Activated naive CD8-positive, alpha-beta T cell treated with anti-CD3 and anti-CD28 coated beads, Interleukin-2, amount 50 U/mL, for 24 hours (primary cell): ENCODE measurements around the gene RPS23.
"Not testable (repeated sequence)": the region's sequence is repeated elsewhere in the genome, so short reads cannot be mapped to it uniquely, and the experiment has no call there.

Experiments
- ATAC-seq: fragments of 150-1000 bp; cut with Tn5 transposase; one replicate; pipeline ENCODE4 v1.10.0; 2021
- DNase-seq: peaks from one replicate; pipeline ENCODE4 v3.0.0; 2021
- H3K27ac Mint-ChIP-seq: one replicate; pipeline ENCODE4 v1.8.0; 2021; ENCODE audit warnings: mild to moderate bottlenecking, mixed read lengths
- H3K27me3 Mint-ChIP-seq: one replicate; pipeline ENCODE4 v1.8.0; 2021; ENCODE audit warnings: mixed read lengths
- H3K36me3 Mint-ChIP-seq: one replicate; pipeline ENCODE4 v1.8.0; 2021; ENCODE audit warnings: low read depth, mixed read lengths
- H3K4me1 Mint-ChIP-seq: one replicate; pipeline ENCODE4 v1.8.0; 2021; ENCODE audit warnings: mixed read lengths
- H3K4me3 Mint-ChIP-seq: one replicate; pipeline ENCODE4 v1.8.0; 2021; ENCODE audit warnings: mild to moderate bottlenecking, moderate library complexity, mixed read lengths
- H3K9me3 Mint-ChIP-seq: one replicate; pipeline ENCODE4 v1.8.0; 2021; ENCODE audit warnings: mixed read lengths

RPS23 gene

GRCh38 chr5:82275216-82275664 lies 2.9 kb downstream of the RPS23 start:
- DNase-seq (no peak), ATAC-seq (no peak)
- Mint-ChIP-seq H3K9me3 (no peaks in the 10 kb centered on the region), H3K36me3 (peaks cover 68% of the 10 kb centered on the region), H3K4me1 (peaks cover 60% of the 10 kb centered on the region), H3K27ac (peak overlapping the region; percentile 81), H3K4me3 (peak overlapping the region; percentile 93), H3K27me3 (no peaks in the 10 kb centered on the region)

GRCh38 chr5:82274343-82275211 lies 3.6 kb downstream of the RPS23 start:
- Mint-ChIP-seq H3K4me1 (peaks cover 53% of the 10 kb centered on the region), H3K4me3 (peak overlapping the region; percentile 93)

DNA sequence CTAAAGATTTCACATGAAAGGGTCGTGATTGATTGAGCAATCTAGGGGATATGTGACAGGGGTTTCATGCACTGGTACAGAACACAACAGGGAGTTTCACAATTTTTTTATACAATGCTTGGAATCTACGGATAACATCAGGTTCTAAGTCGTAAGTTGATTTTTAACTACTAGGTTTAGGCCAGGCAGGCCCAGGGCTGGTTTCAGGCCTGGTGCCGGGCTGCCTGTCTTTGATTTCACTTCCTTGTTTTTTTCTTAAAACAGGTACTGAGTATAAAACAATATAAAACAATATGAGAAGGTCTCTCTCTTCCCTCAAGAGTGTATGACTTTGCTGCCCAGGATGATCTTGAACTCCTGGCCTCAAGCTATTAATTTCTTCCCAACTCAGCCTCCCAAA lies 4.7 kb downstream of the RPS23 start:
- peaks cover 83% of the 10 kb centered on the region for H3K36me3 Mint-ChIP-seq
- H3K4me3 Mint-ChIP-seq, ATAC-seq, H3K27me3 Mint-ChIP-seq, H3K9me3 Mint-ChIP-seq, DNase-seq: not testable (repeated sequence)
- H3K27ac Mint-ChIP-seq: peak overlapping the region; percentile 55
- H3K4me1 Mint-ChIP-seq: peaks cover 47% of the 10 kb centered on the region

More at GRCh38 chr5:82274343-82275211, 3.6 kb downstream of the RPS23 start:
- no peaks in the 10 kb centered on the region for H3K27me3 Mint-ChIP-seq
- no peaks in the 10 kb centered on the region for H3K9me3 Mint-ChIP-seq
- ATAC-seq: no peak
- no peak for DNase-seq
- H3K36me3 Mint-ChIP-seq: peaks cover 74% of the 10 kb centered on the region
- H3K27ac Mint-ChIP-seq: peak overlapping the region; percentile 81

DNA sequence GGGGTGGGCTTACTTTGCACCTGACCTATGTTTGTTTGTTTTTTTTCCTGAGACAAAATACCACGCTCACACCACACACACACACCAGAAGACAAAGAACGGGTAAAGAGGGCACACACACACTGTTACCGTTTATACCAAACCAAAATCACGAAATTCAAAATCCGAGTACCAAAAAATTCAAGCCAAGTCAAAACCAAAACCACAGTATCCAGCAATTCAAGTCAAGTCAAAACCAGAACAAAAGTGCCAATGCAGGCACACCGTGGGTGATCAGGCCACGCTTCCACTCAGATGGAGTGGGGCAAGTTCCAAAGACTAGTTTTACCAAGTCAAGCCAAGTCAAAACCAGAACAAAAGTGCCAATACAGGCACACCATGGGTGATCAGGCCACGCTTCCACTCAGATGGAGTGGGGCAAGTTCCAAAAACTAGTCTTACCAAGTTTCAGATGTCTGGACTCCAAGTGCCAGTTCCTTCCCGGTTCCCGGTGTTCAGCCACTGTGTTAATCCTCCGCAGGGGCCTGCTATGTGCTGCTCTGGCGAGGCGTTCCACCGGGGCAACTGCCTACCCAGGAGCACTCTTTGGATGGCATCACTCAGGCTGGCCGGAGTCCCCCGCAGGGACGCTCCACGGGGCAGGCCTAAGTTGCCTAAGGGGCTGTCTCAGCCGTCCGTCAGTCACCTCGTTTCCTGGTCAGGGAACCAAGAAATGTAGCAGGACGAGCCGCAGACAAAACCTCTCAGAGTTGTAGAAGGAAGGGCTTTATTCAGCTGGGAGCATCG lies 5.4 kb downstream of the RPS23 start:
- DNase-seq, H3K27me3 Mint-ChIP-seq, H3K4me3 Mint-ChIP-seq, ATAC-seq, H3K9me3 Mint-ChIP-seq: not testable (repeated sequence)
- Mint-ChIP-seq H3K4me1 (peaks cover 44% of the 10 kb centered on the region), H3K36me3 (peaks cover 84% of the 10 kb centered on the region), H3K27ac (peak overlapping the region; percentile 55)

DNA sequence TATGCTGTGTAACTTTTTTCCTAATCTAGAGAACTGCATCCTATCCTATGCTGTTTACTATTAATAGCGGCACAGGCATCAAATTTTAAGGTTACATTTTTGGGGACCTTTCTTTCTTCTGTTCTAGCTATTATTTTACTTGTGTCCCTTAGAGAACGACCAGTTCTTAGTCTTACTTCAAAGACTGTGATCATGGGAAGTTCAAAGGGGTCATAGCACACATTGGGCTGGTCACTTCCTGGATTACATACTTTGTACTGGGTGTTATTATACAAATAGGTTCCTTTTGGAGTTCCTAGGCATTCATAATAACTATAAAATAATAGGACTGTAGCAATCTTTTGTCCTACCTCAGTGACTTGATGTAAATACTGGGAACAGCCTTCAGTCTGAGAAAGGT lies 8.8 kb downstream of the RPS23 start:
- not testable (repeated sequence) for H3K27ac Mint-ChIP-seq, H3K9me3 Mint-ChIP-seq, H3K27me3 Mint-ChIP-seq, ATAC-seq, H3K4me3 Mint-ChIP-seq, DNase-seq
- peaks cover 18% of the 10 kb centered on the region for H3K4me1 Mint-ChIP-seq
- H3K36me3 Mint-ChIP-seq: peaks cover 55% of the 10 kb centered on the region

DNA sequence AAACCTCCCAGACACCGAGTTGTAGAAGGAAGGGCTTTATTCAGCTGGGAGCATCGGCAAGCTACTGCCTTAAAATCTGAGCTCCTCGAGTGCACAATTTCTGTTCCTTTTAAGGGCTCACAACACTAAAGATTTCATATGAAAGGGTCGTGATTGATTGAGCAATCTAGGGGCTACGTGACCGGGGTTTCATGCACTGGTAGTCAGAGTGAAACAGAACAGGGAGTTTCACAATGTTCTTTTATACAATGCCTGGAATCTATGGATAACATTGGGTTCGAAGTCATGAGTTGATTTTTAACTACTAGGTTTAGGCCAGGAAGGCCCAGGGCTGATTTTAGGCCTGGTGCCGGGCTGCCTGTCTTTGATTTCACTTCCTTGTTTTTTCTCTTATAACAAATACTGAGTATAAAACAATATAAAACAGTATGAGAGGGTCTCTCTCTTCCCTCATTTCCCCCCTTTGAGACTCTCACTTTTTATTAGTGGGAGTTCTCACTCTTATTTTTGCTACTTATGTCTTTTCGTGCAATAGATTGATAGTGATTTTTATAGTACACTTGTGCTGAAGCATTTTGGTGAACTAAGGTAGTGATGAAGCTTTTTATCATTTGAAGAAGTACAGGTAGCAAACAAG lies 10.7 kb downstream of the RPS23 start:
- not testable (repeated sequence) for ATAC-seq, H3K27ac Mint-ChIP-seq, H3K9me3 Mint-ChIP-seq, DNase-seq, H3K27me3 Mint-ChIP-seq, H3K4me1 Mint-ChIP-seq, H3K4me3 Mint-ChIP-seq
- peaks cover 38% of the 10 kb centered on the region for H3K36me3 Mint-ChIP-seq

DNA sequence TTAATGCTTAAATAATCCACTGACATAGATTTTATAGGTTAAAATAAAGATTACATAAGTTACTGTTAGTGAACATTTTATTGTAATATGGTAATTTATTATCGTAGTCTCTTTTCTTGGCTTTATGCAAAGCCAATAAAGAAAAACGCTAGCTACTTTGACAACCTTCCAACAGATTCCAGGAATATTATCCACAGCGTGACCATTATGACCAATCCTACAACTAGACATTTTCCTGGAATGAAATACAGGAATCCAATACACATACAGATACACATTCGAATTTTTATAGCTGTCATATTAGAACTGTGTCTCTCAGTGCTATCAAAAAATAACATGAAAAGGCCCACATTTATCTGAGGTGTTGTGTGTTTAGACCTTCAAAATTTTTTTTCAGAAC lies 13.1 kb downstream of the RPS23 start:
- DNase-seq (no peak), ATAC-seq (no peak)
- no peak overlapping the region for H3K4me3 Mint-ChIP-seq
- no peak overlapping the region for H3K27ac Mint-ChIP-seq
- H3K4me1 Mint-ChIP-seq: peaks cover 2% of the 10 kb centered on the region
- H3K27me3 Mint-ChIP-seq: no peaks in the 10 kb centered on the region
- peaks cover 6% of the 10 kb centered on the region for H3K9me3 Mint-ChIP-seq
- peaks cover 27% of the 10 kb centered on the region for H3K36me3 Mint-ChIP-seq

DNA sequence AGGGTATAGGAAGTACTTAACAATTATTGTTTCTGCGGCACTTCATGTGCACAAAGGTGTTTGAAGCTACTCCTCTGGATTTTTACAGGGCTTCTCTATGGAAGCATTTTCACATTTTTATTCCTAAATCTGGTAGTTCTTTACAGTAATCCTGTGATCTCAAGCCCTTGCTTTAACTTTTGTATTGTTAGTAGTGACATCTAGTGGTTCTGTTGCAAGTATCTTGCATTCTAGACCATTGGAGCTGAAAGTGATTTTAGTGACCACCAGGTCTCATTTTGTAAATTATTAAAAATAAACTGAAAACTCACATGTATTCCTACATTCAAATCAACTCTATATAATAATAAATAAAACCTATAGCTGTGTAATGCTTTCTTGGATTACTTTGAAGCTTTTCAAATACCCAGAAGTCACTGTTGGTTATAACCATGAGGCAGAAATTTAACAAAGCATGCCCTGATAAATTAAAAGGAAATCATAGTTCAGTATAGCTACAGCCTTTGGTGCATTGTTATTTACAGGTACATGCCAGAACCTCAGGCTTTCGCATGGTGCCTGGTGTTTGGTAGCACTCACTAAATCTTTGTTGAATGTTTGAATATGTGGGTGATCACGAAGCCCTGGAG lies 18.9 kb downstream of the RPS23 start:
- Mint-ChIP-seq H3K36me3 (no peaks in the 10 kb centered on the region), H3K4me3 (no peak overlapping the region), H3K27ac (no peak overlapping the region), H3K27me3 (no peaks in the 10 kb centered on the region), H3K4me1 (no peaks in the 10 kb centered on the region), H3K9me3 (no peaks in the 10 kb centered on the region)
- DNase-seq: no peak
- ATAC-seq: no peak

DNA sequence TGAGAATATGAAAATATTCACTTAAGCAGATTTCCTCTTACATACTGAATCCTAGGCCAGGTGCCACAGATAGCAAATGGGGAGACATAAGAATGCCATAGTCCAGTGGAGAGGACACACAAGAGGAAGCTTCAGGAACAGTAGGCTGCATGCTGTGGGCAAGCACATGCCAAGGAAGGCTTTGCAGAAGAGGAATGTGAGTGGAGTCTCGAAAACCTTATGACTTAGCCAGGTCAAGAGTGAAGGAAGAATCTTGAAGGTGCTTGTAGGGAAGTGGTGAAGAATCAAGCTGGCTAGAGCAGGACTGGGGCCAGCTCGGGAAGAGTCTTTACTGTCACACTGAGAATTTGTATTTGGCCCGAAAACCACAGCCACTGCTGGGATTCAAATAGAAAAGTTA lies 20.4 kb downstream of the RPS23 start:
- Mint-ChIP-seq H3K4me1 (no peaks in the 10 kb centered on the region), H3K4me3 (no peak overlapping the region), H3K27ac (no peak overlapping the region), H3K9me3 (no peaks in the 10 kb centered on the region), H3K36me3 (peaks cover 3% of the 10 kb centered on the region), H3K27me3 (no peaks in the 10 kb centered on the region)
- DNase-seq (no peak), ATAC-seq (no peak)

- H3K27ac Mint-ChIP-seq: no peak overlapping the region
- DNase-seq (no peak), ATAC-seq (no peak)
- peaks cover 3% of the 10 kb centered on the region for H3K36me3 Mint-ChIP-seq
- H3K4me3 Mint-ChIP-seq: no peak overlapping the region
- H3K27me3 Mint-ChIP-seq: no peaks in the 10 kb centered on the region
- no peaks in the 10 kb centered on the region for H3K9me3 Mint-ChIP-seq
- H3K4me1 Mint-ChIP-seq: no peaks in the 10 kb centered on the region
These were observed 20.9 kb downstream of the RPS23 start for GRCh38 chr5:82257247-82257646.

DNA sequence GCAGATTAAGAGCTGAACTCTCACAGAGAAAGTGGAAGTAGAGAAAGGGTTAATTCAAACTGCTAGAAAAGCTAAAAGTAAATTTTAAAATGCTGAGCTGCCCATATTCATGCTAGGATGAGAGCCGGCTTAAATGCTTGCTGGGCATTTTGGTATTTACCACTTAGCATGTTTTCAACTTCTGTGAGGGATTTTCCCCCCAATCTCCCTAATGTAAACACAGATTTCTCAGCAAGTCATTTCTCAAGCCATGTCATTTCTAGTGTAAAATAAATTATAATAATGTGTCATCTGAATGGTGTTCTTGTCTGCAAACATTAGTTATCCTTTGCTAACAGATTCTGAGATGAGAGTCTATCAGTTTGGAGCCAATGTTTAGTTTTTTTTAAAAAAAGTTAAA lies 22.3 kb downstream of the RPS23 start:
- ATAC-seq (no peak), DNase-seq (no peak)
- Mint-ChIP-seq H3K27ac (no peak overlapping the region), H3K27me3 (no peaks in the 10 kb centered on the region), H3K4me1 (no peaks in the 10 kb centered on the region), H3K36me3 (peaks cover 3% of the 10 kb centered on the region), H3K4me3 (no peak overlapping the region), H3K9me3 (no peaks in the 10 kb centered on the region)

DNA sequence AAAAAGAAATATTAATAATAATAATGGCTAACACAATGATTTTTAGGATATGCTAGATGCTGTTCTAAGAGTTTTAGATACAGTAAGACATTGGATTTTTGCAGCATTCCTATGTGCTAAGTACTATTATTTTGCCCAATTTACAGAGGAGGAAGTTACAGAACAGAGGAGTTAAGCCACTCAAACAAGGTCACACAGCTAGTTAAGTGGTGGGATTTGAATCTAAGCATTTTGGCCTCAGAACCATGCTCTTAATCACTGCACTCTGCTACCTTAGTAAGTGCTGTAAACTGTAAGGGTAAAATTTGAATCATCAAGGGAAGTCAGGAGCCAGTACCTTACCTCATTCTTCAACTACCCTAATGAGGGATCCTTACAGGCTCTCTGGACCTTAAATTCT lies 25.4 kb downstream of the RPS23 start:
- peaks cover 11% of the 10 kb centered on the region for H3K36me3 Mint-ChIP-seq
- H3K9me3 Mint-ChIP-seq: peaks cover 6% of the 10 kb centered on the region
- ATAC-seq (no peak), DNase-seq (no peak)
- H3K4me1 Mint-ChIP-seq: no peaks in the 10 kb centered on the region
- no peak overlapping the region for H3K4me3 Mint-ChIP-seq
- H3K27ac Mint-ChIP-seq: no peak overlapping the region
- no peaks in the 10 kb centered on the region for H3K27me3 Mint-ChIP-seq

GRCh38 chr5:82246960-82247574 lies 31.1 kb downstream of the RPS23 start:
- ATAC-seq (no peak), DNase-seq (no peak)
- Mint-ChIP-seq H3K9me3 (peaks cover 20% of the 10 kb centered on the region), H3K27ac (no peak overlapping the region), H3K27me3 (no peaks in the 10 kb centered on the region), H3K4me1 (no peaks in the 10 kb centered on the region), H3K36me3 (peaks cover 20% of the 10 kb centered on the region), H3K4me3 (no peak overlapping the region)
